Measurements from ENCODE around the gene LRRC55. TPM values are rescaled to one million over a fixed set of nuclear protein-coding genes. Genes with fewer than 3 reads are reported as not detected.

LRRC55 gene
- total RNA-seq, 1 experiment from 2014 or later, result not detected

DNA sequence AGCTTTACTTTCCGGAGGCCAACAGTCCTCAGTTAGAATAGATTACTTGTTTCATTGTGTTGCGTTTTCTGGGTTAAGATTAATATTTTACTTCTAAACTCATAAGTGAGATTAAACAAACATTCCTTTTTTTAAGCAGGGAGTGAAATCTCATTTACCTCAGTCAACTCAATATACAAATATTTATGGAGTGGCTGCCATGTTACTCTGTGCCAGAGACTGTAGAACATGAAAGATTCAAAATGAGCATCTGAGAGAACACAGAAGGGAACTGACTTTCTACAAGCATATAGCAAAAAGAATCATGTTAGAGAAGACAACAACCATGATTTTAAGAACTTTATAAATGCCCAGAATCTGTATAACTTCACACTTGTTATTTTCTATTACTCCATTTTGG, 3.4 kb upstream of the LRRC55 start:
- peaks cover 19% of the 10 kb centered on the region for H3K27me3 ChIP-seq (ENCODE audit: insufficient read depth, low read length)
- no peaks in the 10 kb centered on the region for H3K9me2 ChIP-seq (ENCODE audit: insufficient read depth)
- H3K4me1 ChIP-seq (ENCODE audit: control insufficient read depth in 1 of 2, insufficient read depth in 2 of 2, low read length in 2 of 2), result no peaks in the 10 kb centered on the region
- no peak overlapping the region for H3K4me3 ChIP-seq (replicated peaks in 1 of 2; ENCODE audit: low read depth in 1 of 2, low read length in 2 of 2)
- CTCF ChIA-PET, result no interaction called here
- TF ChIP-seq SIN3A (IDR thresholded peaks at IDR 0.05; ENCODE audit: low read depth), result no peak
- no peak for TF ChIP-seq JUND (IDR thresholded peaks at IDR 0.05)
- TF ChIP-seq, protein P1, sequence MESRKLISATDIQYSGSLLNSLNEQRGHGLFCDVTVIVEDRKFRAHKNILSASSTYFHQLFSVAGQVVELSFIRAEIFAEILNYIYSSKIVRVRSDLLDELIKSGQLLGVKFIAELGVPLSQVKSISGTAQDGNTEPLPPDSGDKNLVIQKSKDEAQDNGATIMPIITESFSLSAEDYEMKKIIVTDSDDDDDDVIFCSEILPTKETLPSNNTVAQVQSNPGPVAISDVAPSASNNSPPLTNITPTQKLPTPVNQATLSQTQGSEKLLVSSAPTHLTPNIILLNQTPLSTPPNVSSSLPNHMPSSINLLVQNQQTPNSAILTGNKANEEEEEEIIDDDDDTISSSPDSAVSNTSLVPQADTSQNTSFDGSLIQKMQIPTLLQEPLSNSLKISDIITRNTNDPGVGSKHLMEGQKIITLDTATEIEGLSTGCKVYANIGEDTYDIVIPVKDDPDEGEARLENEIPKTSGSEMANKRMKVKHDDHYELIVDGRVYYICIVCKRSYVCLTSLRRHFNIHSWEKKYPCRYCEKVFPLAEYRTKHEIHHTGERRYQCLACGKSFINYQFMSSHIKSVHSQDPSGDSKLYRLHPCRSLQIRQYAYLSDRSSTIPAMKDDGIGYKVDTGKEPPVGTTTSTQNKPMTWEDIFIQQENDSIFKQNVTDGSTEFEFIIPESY (IDR thresholded peaks at IDR 0.05; ENCODE audit: extremely low read depth, insufficient replicate concordance, low read length), result no peak
- TF ChIP-seq, protein P2, sequence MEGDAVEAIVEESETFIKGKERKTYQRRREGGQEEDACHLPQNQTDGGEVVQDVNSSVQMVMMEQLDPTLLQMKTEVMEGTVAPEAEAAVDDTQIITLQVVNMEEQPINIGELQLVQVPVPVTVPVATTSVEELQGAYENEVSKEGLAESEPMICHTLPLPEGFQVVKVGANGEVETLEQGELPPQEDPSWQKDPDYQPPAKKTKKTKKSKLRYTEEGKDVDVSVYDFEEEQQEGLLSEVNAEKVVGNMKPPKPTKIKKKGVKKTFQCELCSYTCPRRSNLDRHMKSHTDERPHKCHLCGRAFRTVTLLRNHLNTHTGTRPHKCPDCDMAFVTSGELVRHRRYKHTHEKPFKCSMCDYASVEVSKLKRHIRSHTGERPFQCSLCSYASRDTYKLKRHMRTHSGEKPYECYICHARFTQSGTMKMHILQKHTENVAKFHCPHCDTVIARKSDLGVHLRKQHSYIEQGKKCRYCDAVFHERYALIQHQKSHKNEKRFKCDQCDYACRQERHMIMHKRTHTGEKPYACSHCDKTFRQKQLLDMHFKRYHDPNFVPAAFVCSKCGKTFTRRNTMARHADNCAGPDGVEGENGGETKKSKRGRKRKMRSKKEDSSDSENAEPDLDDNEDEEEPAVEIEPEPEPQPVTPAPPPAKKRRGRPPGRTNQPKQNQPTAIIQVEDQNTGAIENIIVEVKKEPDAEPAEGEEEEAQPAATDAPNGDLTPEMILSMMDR (IDR thresholded peaks at IDR 0.05 in 2 of 3, conservative IDR thresholded peaks at IDR 0.05 in 1 of 3; ENCODE audit: borderline replicate concordance in 1 of 3, insufficient read depth in 1 of 3, low read depth in 2 of 3, low read length in 2 of 3), result no peak
- no peak for TF ChIP-seq SP1 (IDR thresholded peaks at IDR 0.05; ENCODE audit: low read depth)
- no peak overlapping the region for H3K4me2 ChIP-seq (ENCODE audit: low read length)
- H3K9ac ChIP-seq (ENCODE audit: low read length), result no peak overlapping the region
- no peaks in the 10 kb centered on the region for H4K20me1 ChIP-seq (ENCODE audit: insufficient read depth)
- no peaks in the 10 kb centered on the region for H3K79me2 ChIP-seq (ENCODE audit: insufficient read depth, low read length)
- ATAC-seq, result no peak
- intact Hi-C loops (cut with micrococcal nuclease), result no loop called here
- DNase-seq (ENCODE audit: low read depth, low spot score), result no peak
- H3K36me3 ChIP-seq (ENCODE audit: control insufficient read depth in 1 of 2, insufficient read depth in 2 of 2, low read length in 2 of 2), result no peaks in the 10 kb centered on the region; a peak in 1 of 4 replicates
- RAD21 ChIA-PET (ENCODE audit: low non-redundant PET in 1 of 2, low total read pairs in 2 of 2, uncharacterized antibody in 2 of 2, unreplicated experiment in 2 of 2), result no interaction called here
- H2AFZ ChIP-seq (ENCODE audit: low read depth, low read length, poor library complexity, severe bottlenecking), result no peak overlapping the region
- no TSS peak for BruUV-seq (replicated peaks)
- H3K27ac ChIP-seq (ENCODE audit: low read depth, low read length), result no peak overlapping the region
- no peaks in the 10 kb centered on the region for H3K9me3 ChIP-seq (ENCODE audit: control insufficient read depth in 1 of 2, insufficient read depth in 1 of 2, low read depth in 1 of 2, low read length in 2 of 2)
- POLR2A ChIA-PET, result no interaction called here

GRCh38 chr11:57179681-57180080, 2.1 kb upstream of the LRRC55 start:
- no peaks in the 10 kb centered on the region for H3K9me3 ChIP-seq (ENCODE audit: control insufficient read depth in 1 of 2, insufficient read depth in 1 of 2, low read depth in 1 of 2, low read length in 2 of 2)
- POLR2A ChIA-PET, result no interaction called here
- no peak overlapping the region for H3K4me3 ChIP-seq (replicated peaks in 1 of 2; ENCODE audit: low read depth in 1 of 2, low read length in 2 of 2)
- H3K4me1 ChIP-seq (ENCODE audit: control insufficient read depth in 1 of 2, insufficient read depth in 2 of 2, low read length in 2 of 2), result no peaks in the 10 kb centered on the region
- no peaks in the 10 kb centered on the region for H3K9me2 ChIP-seq (ENCODE audit: insufficient read depth)
- H3K4me2 ChIP-seq (ENCODE audit: low read length), result no peak overlapping the region
- no TSS peak for BruUV-seq (replicated peaks)
- peaks cover 13% of the 10 kb centered on the region for H3K27me3 ChIP-seq (ENCODE audit: insufficient read depth, low read length)
- intact Hi-C loops (cut with micrococcal nuclease), result no loop called here
- H2AFZ ChIP-seq (ENCODE audit: low read depth, low read length, poor library complexity, severe bottlenecking), result no peak overlapping the region
- RAD21 ChIA-PET (ENCODE audit: low non-redundant PET in 1 of 2, low total read pairs in 2 of 2, uncharacterized antibody in 2 of 2, unreplicated experiment in 2 of 2), result no interaction called here
- H3K9ac ChIP-seq (ENCODE audit: low read length), result no peak overlapping the region
- CTCF ChIA-PET, result no interaction called here
- no peak for ATAC-seq
- no peak for DNase-seq (ENCODE audit: low read depth, low spot score)
- H3K79me2 ChIP-seq (ENCODE audit: insufficient read depth, low read length), result no peaks in the 10 kb centered on the region
- no peak overlapping the region for H3K27ac ChIP-seq (ENCODE audit: low read depth, low read length)
- H3K36me3 ChIP-seq (ENCODE audit: control insufficient read depth in 1 of 2, insufficient read depth in 2 of 2, low read length in 2 of 2), result no peaks in the 10 kb centered on the region; a peak in 1 of 4 replicates
- no peaks in the 10 kb centered on the region for H4K20me1 ChIP-seq (ENCODE audit: insufficient read depth)
- TF ChIP-seq POLR2AphosphoS5 (IDR thresholded peaks at IDR 0.05; ENCODE audit: low read depth, low read length), result no peak
- TF ChIP-seq, protein P3, sequence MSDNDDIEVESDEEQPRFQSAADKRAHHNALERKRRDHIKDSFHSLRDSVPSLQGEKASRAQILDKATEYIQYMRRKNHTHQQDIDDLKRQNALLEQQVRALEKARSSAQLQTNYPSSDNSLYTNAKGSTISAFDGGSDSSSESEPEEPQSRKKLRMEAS (IDR thresholded peaks at IDR 0.05), result no peak
- TF ChIP-seq JUND (IDR thresholded peaks at IDR 0.05), result no peak
- no peak for TF ChIP-seq FOSL1 (IDR thresholded peaks at IDR 0.05; ENCODE audit: low read depth)
- TF ChIP-seq CBX3 (IDR thresholded peaks at IDR 0.05; ENCODE audit: low read depth), result no peak
- no peak for TF ChIP-seq CEBPB (IDR thresholded peaks at IDR 0.05; ENCODE audit: low read depth)
- no peak for TF ChIP-seq YY1 (IDR thresholded peaks at IDR 0.05; ENCODE audit: extremely low read depth, insufficient replicate concordance, low read depth, low read length)
- TF ChIP-seq SIN3A (IDR thresholded peaks at IDR 0.05; ENCODE audit: low read depth), result no peak
- no peak for TF ChIP-seq ELF1 (IDR thresholded peaks at IDR 0.05; ENCODE audit: borderline replicate concordance, low read depth)
- no peak for TF ChIP-seq RAD21 (IDR thresholded peaks at IDR 0.05; ENCODE audit: low read depth)
- no peak for TF ChIP-seq ZFX (IDR thresholded peaks at IDR 0.05)
- no peak for TF ChIP-seq TCF7L2 (IDR thresholded peaks at IDR 0.05; ENCODE audit: borderline replicate concordance, extremely low read depth, insufficient read depth, insufficient read length)
- TF ChIP-seq, protein P2 (IDR thresholded peaks at IDR 0.05 in 2 of 3, conservative IDR thresholded peaks at IDR 0.05 in 1 of 3; ENCODE audit: borderline replicate concordance in 1 of 3, insufficient read depth in 1 of 3, low read depth in 2 of 3, low read length in 2 of 3), result no peak
